ENCODE results near the gene SUPT6H. TPM values are rescaled to one million over a fixed set of nuclear protein-coding genes. Genes with fewer than 3 reads are reported as not detected.

The SUPT6H gene
- polyA plus RNA-seq, 1 experiment = 37.1 TPM

DNA sequence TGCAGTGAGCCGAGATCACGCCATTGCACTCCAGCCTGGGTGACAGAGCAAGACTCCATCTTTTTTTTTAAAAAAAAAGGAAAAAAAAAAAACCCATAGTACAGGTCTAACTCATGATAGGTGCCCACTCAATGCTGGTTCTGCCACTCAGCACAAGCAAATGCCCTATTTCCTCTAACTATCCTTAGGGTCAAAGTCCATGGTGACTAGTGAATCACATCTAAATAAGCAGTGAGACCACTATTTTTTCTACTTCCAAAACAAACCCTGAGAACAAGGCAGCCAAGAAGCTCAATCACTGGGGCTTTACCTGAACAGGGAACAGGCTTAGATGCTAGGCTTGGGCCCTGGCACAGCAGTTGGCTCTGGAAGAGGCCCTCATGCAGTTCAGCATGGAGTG is 20.4 kb upstream of the SUPT6H start:
- TF ChIP-seq, protein P1, sequence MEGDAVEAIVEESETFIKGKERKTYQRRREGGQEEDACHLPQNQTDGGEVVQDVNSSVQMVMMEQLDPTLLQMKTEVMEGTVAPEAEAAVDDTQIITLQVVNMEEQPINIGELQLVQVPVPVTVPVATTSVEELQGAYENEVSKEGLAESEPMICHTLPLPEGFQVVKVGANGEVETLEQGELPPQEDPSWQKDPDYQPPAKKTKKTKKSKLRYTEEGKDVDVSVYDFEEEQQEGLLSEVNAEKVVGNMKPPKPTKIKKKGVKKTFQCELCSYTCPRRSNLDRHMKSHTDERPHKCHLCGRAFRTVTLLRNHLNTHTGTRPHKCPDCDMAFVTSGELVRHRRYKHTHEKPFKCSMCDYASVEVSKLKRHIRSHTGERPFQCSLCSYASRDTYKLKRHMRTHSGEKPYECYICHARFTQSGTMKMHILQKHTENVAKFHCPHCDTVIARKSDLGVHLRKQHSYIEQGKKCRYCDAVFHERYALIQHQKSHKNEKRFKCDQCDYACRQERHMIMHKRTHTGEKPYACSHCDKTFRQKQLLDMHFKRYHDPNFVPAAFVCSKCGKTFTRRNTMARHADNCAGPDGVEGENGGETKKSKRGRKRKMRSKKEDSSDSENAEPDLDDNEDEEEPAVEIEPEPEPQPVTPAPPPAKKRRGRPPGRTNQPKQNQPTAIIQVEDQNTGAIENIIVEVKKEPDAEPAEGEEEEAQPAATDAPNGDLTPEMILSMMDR (IDR thresholded peaks at IDR 0.05; ENCODE audit: insufficient read depth, low read depth, low read length) = no peak
- H3K36me3 ChIP-seq (ENCODE audit: control insufficient read depth, insufficient read depth, low read length) = peaks cover 32% of the 10 kb centered on the region

DNA sequence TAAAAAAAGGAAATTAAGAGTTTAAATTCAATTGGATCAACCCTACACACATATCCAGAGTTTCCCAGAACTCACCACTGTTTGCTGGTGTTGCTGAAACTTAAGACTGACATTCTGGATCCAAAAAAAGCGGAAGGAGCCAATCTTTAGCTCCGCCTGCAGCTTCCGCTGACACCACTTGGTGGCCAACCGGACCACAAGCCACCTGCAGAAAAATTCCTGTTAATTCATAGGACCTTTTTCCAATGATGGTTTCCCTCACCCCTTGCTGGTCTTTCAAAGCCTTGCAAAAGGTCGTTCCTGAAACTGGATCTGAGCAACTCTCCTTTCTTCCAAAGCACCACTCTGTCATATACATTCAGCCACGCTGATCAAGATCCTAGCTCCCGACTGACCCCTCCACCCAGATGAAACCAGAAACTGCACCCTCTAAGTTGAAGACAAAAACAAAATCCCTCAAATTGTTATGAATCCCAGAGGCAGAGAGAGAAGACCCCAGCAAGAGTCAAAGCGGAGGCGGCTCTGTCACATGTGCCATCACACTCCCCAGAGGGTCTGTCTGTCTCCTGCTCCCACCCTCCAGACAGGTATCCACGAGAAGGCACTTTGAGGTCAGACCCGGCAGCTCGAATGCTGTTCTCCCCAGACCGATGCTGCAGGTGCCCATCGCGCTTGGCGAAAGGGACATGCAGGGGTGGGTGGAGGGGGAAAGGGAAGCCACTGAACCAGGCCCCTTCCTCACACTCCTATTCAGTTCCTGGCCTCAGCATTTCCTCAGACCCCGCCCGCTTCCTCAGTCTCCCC is 17.8 kb upstream of the SUPT6H start:
- no peak for DNase-seq (ENCODE audit: low read depth)
- Histone ChIP-seq H3K27me3 (ENCODE audit: control insufficient read depth, insufficient read depth, low read length) (no peaks in the 10 kb centered on the region), H3K4me3 (ENCODE audit: low read depth, low read length) (peak overlapping the region; percentile 90), H3K36me3 (ENCODE audit: control insufficient read depth, insufficient read depth, low read length) (peaks cover 20% of the 10 kb centered on the region)
- ChIA-PET POLR2A (interaction anchor here (1.1 kb wide), 1 partner anchor 67 kb away, joined by 3 read pairs; no protein-coding TSS in a partner anchor), CTCF (interaction anchor here (0.9 to 4.1 kb wide), 14 partner anchors 9 to 473 kb away, joined by 3 to 27 read pairs (median 4); partner anchors contain the start of genes PIGS, SDF2, SUPT6H and TLCD1)
- TF ChIP-seq, protein P1 (IDR thresholded peaks at IDR 0.05; ENCODE audit: insufficient read depth, low read depth, low read length) = peak; percentile 57

More for the DNA sequence above, 20.4 kb upstream of the SUPT6H start:
- ChIA-PET CTCF (interaction anchor here (1.2 to 4.1 kb wide), 2 partner anchors 30 to 147 kb away, joined by 3 to 27 read pairs; no protein-coding TSS in a partner anchor), POLR2A (no interaction called here)
- H3K27me3 ChIP-seq (ENCODE audit: control insufficient read depth, insufficient read depth, low read length) = no peaks in the 10 kb centered on the region
- no peak overlapping the region for H3K4me3 ChIP-seq (ENCODE audit: low read depth, low read length)
- no peak for DNase-seq (ENCODE audit: low read depth)

DNA sequence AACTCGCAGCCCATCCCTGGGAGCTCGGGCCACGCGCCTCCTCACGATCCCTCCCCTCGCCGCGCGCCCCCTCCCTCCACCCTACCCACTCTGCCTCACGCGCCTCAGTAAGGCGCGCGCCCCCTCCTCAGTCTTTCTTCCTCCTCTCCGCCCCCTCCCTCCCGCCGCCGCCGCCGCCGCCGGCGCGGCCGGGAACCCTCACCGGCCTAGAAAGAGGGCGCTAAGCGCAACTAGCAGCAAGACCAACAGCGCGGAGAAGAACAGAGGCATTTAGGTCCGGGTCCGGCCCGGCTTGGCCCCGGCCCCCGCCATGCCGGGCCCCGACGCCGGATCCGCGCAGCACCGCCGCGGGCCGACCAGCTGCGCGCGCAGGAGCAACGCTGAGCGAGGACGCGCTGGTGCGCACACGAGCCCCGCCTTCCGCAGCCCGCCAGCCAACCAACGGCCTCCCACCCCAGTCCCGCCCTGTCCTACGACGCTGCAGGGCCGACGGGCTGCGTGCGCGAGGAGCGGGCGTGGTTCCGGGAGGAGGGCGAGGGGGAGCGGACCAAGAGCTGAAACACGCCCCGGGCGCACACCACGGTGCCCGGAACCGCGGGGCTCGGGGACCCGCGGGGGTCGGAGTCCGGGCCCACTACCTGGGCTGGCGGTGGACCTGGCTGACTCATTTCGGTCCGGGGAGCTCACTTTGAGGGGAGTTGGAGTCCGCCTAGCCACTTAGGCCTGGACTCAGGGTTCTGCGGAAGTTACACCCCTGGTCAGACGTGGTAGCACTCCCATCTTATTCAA is 17.0 kb upstream of the SUPT6H start, which contains the start of gene BLTP2:
BLTP2 (minus strand) TSS at position 372 of the 789 bp plus-strand sequence; CDS start at position 270, 102 bp downstream.
- H3K36me3 ChIP-seq (ENCODE audit: control insufficient read depth, insufficient read depth, low read length) = peaks cover 15% of the 10 kb centered on the region
- DNase-seq (ENCODE audit: low read depth) = peak; percentile 65
- CTCF ChIA-PET = interaction anchor here (0.7 to 4.1 kb wide), 7 partner anchors 22 to 105 kb away, joined by 3 to 27 read pairs (median 4); partner anchors contain the start of gene TLCD1
- POLR2A ChIA-PET = interaction anchor here (0.6 to 1.1 kb wide), 3 partner anchors 13 to 1989 kb away, joined by 3 to 4 read pairs (median 3); no protein-coding TSS in a partner anchor
- H3K27me3 ChIP-seq (ENCODE audit: control insufficient read depth, insufficient read depth, low read length) = no peaks in the 10 kb centered on the region
- TF ChIP-seq, protein P1 (IDR thresholded peaks at IDR 0.05; ENCODE audit: insufficient read depth, low read depth, low read length) = no peak
- peak within 1 kb of the TSS; percentile 90 for H3K4me3 ChIP-seq (ENCODE audit: low read depth, low read length)

DNA sequence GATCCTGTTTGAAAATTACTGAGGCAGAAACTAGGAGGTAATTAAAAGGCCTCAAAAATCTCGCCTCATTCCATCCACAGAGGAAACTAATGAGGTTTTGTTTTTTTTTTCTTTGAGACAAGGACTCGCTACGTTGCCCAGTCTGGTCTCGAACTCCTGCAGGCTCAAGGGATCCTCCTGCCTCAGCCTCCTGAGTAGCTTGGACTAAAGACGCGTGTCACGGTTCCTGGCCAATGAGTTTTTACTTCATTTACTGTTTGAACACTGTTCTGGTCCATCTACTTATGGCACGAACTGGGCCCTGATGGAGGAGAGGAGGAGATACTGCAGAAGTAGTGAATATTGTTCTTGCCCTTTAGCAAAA is 16.4 kb upstream of the SUPT6H start:
- ChIA-PET POLR2A (interaction anchor here (0.6 to 1.1 kb wide), 3 partner anchors 12 to 1988 kb away, joined by 3 to 4 read pairs (median 3); no protein-coding TSS in a partner anchor), CTCF (interaction anchor here (0.7 to 4.1 kb wide), 6 partner anchors 11 to 308 kb away, joined by 3 to 27 read pairs (median 4); no protein-coding TSS in a partner anchor)
- Histone ChIP-seq H3K4me3 (ENCODE audit: low read depth, low read length) (peak overlapping the region; percentile 90), H3K27me3 (ENCODE audit: control insufficient read depth, insufficient read depth, low read length) (no peaks in the 10 kb centered on the region), H3K36me3 (ENCODE audit: control insufficient read depth, insufficient read depth, low read length) (peaks cover 12% of the 10 kb centered on the region)
- TF ChIP-seq, protein P1 (IDR thresholded peaks at IDR 0.05; ENCODE audit: insufficient read depth, low read depth, low read length) = no peak
- no peak for DNase-seq (ENCODE audit: low read depth)
